A549 (cell line): ENCODE results near the gene HIGD1B.

Experiments used
- CHD2 ChIP-seq: fragments of 150-350 bp; IDR thresholded peaks from 2 replicates; pipeline ENCODE4 v1.6.1; 2014; ENCODE audit warnings: low read length; ENCODE audit not compliant: partially characterized antibody
- CHD4 ChIP-seq: fragments of 200-600 bp; sonication (generic); IDR thresholded peaks from 2 replicates; pipeline ENCODE4 v1.6.1; 2016; ENCODE audit warnings: antibody characterized with exemption, mild to moderate bottlenecking, borderline replicate concordance
- FOXS1 ChIP-seq: fragments of 250-450 bp; sonication (Bioruptor Pico); IDR thresholded peaks from 2 replicates; pipeline ENCODE4 v1.5.0; 2020; ENCODE audit warnings: mild to moderate bottlenecking, moderate library complexity
- PHF8 ChIP-seq: fragments of 200-600 bp; sonication (generic); IDR thresholded peaks from 2 replicates; pipeline ENCODE4 v1.6.1; 2016; ENCODE audit warnings: low read depth, mild to moderate bottlenecking, antibody characterized with exemption, moderate library complexity, borderline replicate concordance
- TF ChIP-seq, protein P1 (sequence below): IDR thresholded peaks from 2 replicates; pipeline ENCODE4 v1.6.1; 2012
- TF ChIP-seq, protein P2 (sequence below): fragments of >200 bp; sonication (Bioruptor Twin); formaldehyde crosslinking; IDR thresholded peaks from 3 replicates; pipeline ENCODE4 v1.5.1; 2016

- no peak for TF ChIP-seq PHF8
- TF ChIP-seq, protein P1, sequence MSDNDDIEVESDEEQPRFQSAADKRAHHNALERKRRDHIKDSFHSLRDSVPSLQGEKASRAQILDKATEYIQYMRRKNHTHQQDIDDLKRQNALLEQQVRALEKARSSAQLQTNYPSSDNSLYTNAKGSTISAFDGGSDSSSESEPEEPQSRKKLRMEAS: no peak
- TF ChIP-seq CHD4: no peak
- TF ChIP-seq, protein P2, sequence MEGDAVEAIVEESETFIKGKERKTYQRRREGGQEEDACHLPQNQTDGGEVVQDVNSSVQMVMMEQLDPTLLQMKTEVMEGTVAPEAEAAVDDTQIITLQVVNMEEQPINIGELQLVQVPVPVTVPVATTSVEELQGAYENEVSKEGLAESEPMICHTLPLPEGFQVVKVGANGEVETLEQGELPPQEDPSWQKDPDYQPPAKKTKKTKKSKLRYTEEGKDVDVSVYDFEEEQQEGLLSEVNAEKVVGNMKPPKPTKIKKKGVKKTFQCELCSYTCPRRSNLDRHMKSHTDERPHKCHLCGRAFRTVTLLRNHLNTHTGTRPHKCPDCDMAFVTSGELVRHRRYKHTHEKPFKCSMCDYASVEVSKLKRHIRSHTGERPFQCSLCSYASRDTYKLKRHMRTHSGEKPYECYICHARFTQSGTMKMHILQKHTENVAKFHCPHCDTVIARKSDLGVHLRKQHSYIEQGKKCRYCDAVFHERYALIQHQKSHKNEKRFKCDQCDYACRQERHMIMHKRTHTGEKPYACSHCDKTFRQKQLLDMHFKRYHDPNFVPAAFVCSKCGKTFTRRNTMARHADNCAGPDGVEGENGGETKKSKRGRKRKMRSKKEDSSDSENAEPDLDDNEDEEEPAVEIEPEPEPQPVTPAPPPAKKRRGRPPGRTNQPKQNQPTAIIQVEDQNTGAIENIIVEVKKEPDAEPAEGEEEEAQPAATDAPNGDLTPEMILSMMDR: no peak
- TF ChIP-seq FOXS1: no peak
- TF ChIP-seq CHD2: no peak
These were observed 45.8 kb upstream of the HIGD1B start for GRCh38 chr17:44801880-44802279.
